Esophagus (tissue), 2 donors: ENCODE measurements around the gene FRAS1. TPM values are rescaled to one million over a fixed set of nuclear protein-coding genes. Genes with fewer than 3 reads are reported as not detected.
"Not testable (repeated sequence)": the region's sequence is repeated elsewhere in the genome, so short reads cannot be mapped to it uniquely, and the experiment has no call there.

Source experiments
- H3K27ac ChIP-seq, 2 donors: one replicate each; pipeline ENCODE4 v1.5.1; 2013; ENCODE audit warnings: low read depth in 2 of 2, mild to moderate bottlenecking in 2 of 2, inconsistent platforms in 1 of 2, low read length in 1 of 2, moderate library complexity in 1 of 2
- H3K27me3 ChIP-seq, 2 donors: one replicate each; pipeline ENCODE4 v1.6.1; 2013; ENCODE audit warnings: low read length in 2 of 2, control low read depth in 1 of 2, mild to moderate bottlenecking in 1 of 2; ENCODE audit not compliant: insufficient read depth in 2 of 2, control insufficient read depth in 1 of 2
- H3K36me3 ChIP-seq, 2 donors: one replicate each; pipeline ENCODE4 v1.6.1; 2013; ENCODE audit warnings: low read length in 1 of 2; ENCODE audit not compliant: control insufficient read depth in 2 of 2, insufficient read depth in 2 of 2
- H3K4me1 ChIP-seq, 2 donors: one replicate each; pipeline ENCODE4 v1.6.1; 2013; ENCODE audit warnings: low read length in 1 of 2; ENCODE audit not compliant: control insufficient read depth in 2 of 2, insufficient read depth in 2 of 2
- H3K4me3 ChIP-seq, 2 donors: one replicate each; pipeline ENCODE4 v1.5.1; 2013; ENCODE audit warnings: low read length in 2 of 2, mild to moderate bottlenecking in 2 of 2, low read depth in 1 of 2, moderate library complexity in 1 of 2
- H3K9me3 ChIP-seq, 2 donors: one replicate each; pipeline ENCODE4 v1.6.1; 2013; ENCODE audit warnings: mild to moderate bottlenecking in 2 of 2, low read depth in 1 of 2, low read length in 1 of 2, moderate library complexity in 1 of 2; ENCODE audit not compliant: control insufficient read depth in 2 of 2, insufficient read depth in 1 of 2
- WGBS, 2 donors: extraction: QIAGEN DNeasy Blood & Tissue Kit; methylation state at CpG; one replicate each; pipeline ENCODE4 v1.1.7; 2013; 5-methylcytosine and 5-hydroxymethylcytosine counted together
- polyA plus RNA-seq, 2 donors: library from polyadenylated mRNA; stranded (reverse); fragments of 200-250 nt; gene quantifications; one replicate each; pipeline ENCODE4 v1.2.3, GENCODE V29; 2013
- donor health status: healthy with polysubstance abuse.
- donor health status: Bipolar disorder and iron deficiency.

Gene FRAS1
- polyA plus RNA-seq, 2 donors, result 0.60 to 1.6 TPM

GRCh38 chr4:78095081-78095480, 38.0 kb downstream of the FRAS1 start:
- no peaks in the 10 kb centered on the region for H3K9me3 ChIP-seq
- no peaks in the 10 kb centered on the region for H3K27me3 ChIP-seq
- no peak overlapping the region for H3K27ac ChIP-seq
- WGBS, 2 donors, result 61 to 64% methylated on average over 2 of the region's 2 CpGs
- H3K36me3 ChIP-seq, result no peaks in the 10 kb centered on the region
- no peak overlapping the region for H3K4me3 ChIP-seq
- H3K4me1 ChIP-seq, result no peaks in the 10 kb centered on the region

- Histone ChIP-seq H3K36me3 (no peaks in the 10 kb centered on the region), H3K9me3 (no peaks in the 10 kb centered on the region), H3K27me3 (no peaks in the 10 kb centered on the region), H3K4me1 (no peaks in the 10 kb centered on the region), H3K4me3 (no peak overlapping the region), H3K27ac (no peak overlapping the region)
- WGBS, 2 donors, result 83 to 86% methylated on average over 3 of the region's 3 CpGs
These were observed 41.9 kb downstream of the FRAS1 start for GRCh38 chr4:78099058-78099457.

DNA sequence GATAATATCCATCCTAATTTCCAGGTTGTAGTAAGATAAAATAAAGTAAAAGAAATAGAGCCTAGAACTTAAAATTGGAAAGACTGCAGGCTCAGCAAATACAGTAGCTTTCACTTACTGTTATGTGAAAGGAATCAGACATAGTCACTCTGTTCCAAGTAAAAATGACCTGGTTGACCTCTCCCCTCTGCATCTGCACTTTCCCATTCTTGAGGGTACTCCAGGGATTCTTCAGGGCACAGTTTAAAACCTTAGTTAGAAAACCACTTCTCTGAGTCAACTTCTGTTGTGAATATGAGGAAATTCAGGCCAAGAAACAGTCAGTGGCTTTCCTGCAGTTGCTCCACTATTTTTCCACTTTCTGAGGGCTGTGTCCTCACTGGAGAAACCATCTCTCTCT, 42.9 kb downstream of the FRAS1 start:
- no peaks in the 10 kb centered on the region for H3K4me1 ChIP-seq
- no peak overlapping the region for H3K27ac ChIP-seq
- no peaks in the 10 kb centered on the region for H3K36me3 ChIP-seq
- no peak overlapping the region for H3K4me3 ChIP-seq
- no peaks in the 10 kb centered on the region for H3K9me3 ChIP-seq
- H3K27me3 ChIP-seq, result no peaks in the 10 kb centered on the region

GRCh38 chr4:78119698-78120097, 62.6 kb downstream of the FRAS1 start:
- Histone ChIP-seq H3K36me3 (no peaks in the 10 kb centered on the region), H3K27ac (no peak overlapping the region), H3K27me3 (no peaks in the 10 kb centered on the region), H3K9me3 (no peaks in the 10 kb centered on the region), H3K4me1 (no peaks in the 10 kb centered on the region), H3K4me3 (no peak overlapping the region)
- 93 to 94% methylated on average over 2 of the region's 2 CpGs for WGBS, 2 donors

- Histone ChIP-seq H3K27me3 (no peaks in the 10 kb centered on the region), H3K36me3 (no peaks in the 10 kb centered on the region), H3K4me3 (no peak overlapping the region), H3K4me1 (no peaks in the 10 kb centered on the region), H3K9me3 (no peaks in the 10 kb centered on the region), H3K27ac (no peak overlapping the region)
- 65 to 73% methylated on average over 4 of the region's 4 CpGs for WGBS, 2 donors
These were observed 63.2 kb downstream of the FRAS1 start for GRCh38 chr4:78120144-78120880.

GRCh38 chr4:78121338-78121904, 64.3 kb downstream of the FRAS1 start:
- H3K4me1 ChIP-seq, result no peaks in the 10 kb centered on the region
- H3K27ac ChIP-seq, result no peak overlapping the region
- no peaks in the 10 kb centered on the region for H3K36me3 ChIP-seq
- H3K4me3 ChIP-seq, result no peak overlapping the region
- H3K9me3 ChIP-seq, result peaks cover 0 to 3% of the 10 kb centered on the region in 2 donors
- WGBS, 2 donors, result 57 to 63% methylated on average over 4 of the region's 4 CpGs
- no peaks in the 10 kb centered on the region for H3K27me3 ChIP-seq

GRCh38 chr4:78125834-78126331, 68.8 kb downstream of the FRAS1 start:
- 50 to 53% methylated on average over 6 of the region's 6 CpGs for WGBS, 2 donors
- not testable (repeated sequence) for H3K36me3 ChIP-seq, H3K4me3 ChIP-seq, H3K27me3 ChIP-seq, H3K27ac ChIP-seq, H3K4me1 ChIP-seq, H3K9me3 ChIP-seq

GRCh38 chr4:78129383-78130108, 72.4 kb downstream of the FRAS1 start:
- H3K27me3 ChIP-seq, result no peaks in the 10 kb centered on the region
- peaks cover 0 to 3% of the 10 kb centered on the region in 2 donors for H3K9me3 ChIP-seq
- 78 to 94% methylated on average over 1 of the region's 1 CpG for WGBS, 2 donors
- no peaks in the 10 kb centered on the region for H3K4me1 ChIP-seq
- no peaks in the 10 kb centered on the region for H3K36me3 ChIP-seq
- no peak overlapping the region for H3K4me3 ChIP-seq
- no peak overlapping the region for H3K27ac ChIP-seq

- Histone ChIP-seq H3K36me3 (no peaks in the 10 kb centered on the region), H3K4me1 (no peaks in the 10 kb centered on the region), H3K27ac (no peak overlapping the region), H3K4me3 (no peak overlapping the region), H3K9me3 (no peaks in the 10 kb centered on the region), H3K27me3 (no peaks in the 10 kb centered on the region)
- WGBS, 2 donors, result 44 to 46% methylated on average over 3 of the region's 3 CpGs
These were observed 74.3 kb downstream of the FRAS1 start for GRCh38 chr4:78131403-78131802.
